Endothelial cell of umbilical vein (primary cell): ENCODE data around the gene THSD4. TPM values are rescaled to one million over a fixed set of nuclear protein-coding genes. Genes with fewer than 3 reads are reported as not detected.

Source experiments
- BruUV-seq: library from RNA; stranded (reverse); fragments of 400-500 nt; replicated peaks from 2 replicates; lab custom pipeline; 2021; lab: Mats Ljungman, UMichigan
- CTCF ChIA-PET: fragments of 300-600, 350-600 bp; sonication (Branson Sonifier 250); formaldehyde crosslinking; loops from one replicate; lab custom pipeline; 2021; ENCODE audit warnings: antibody characterized with exemption, inconsistent platforms; lab: Charles Lee
- POLR2A ChIA-PET: fragments of 300-600, 350-600 bp; sonication (Branson Sonifier 250); formaldehyde crosslinking; loops from one replicate; lab custom pipeline; 2021; ENCODE audit warnings: antibody characterized with exemption, inconsistent platforms; lab: Charles Lee
- DNase-seq: peaks from one replicate; pipeline ENCODE4 v3.0.0-alpha.2; 2011; ENCODE audit warnings: low read depth, low spot score
- FAIRE-seq: peaks from 2 replicates; lab custom pipeline; 2011; peaks lifted over from hg19 to GRCh38; lab: Jason Lieb, UNC
- H2AFZ ChIP-seq: 2 replicates; pipeline ENCODE4 v1.6.0; 2012; ENCODE audit warnings: low read depth, low read length, control low read depth, inconsistent platforms
- H3K27ac ChIP-seq: 2 replicates; pipeline ENCODE4 v1.5.1; 2011; ENCODE audit warnings: low read depth, mild to moderate bottlenecking, control low read depth, low read length, moderate library complexity; ENCODE audit not compliant: insufficient read depth
- H3K27me3 ChIP-seq, 2 experiments: 2 replicates each; pipeline versions ENCODE4 v1.6.0 to v1.6.1; 2011; ENCODE audit warnings: low read length in 2 of 2, mixed read lengths in 1 of 2; ENCODE audit not compliant: control insufficient read depth in 2 of 2, insufficient read depth in 2 of 2
- H3K36me3 ChIP-seq, 2 experiments: 2 replicates in 1 of 2; 3 replicates in 1 of 2; pipeline ENCODE4 v1.5.1; 2011; ENCODE audit warnings: low read length in 2 of 2, mild to moderate bottlenecking in 1 of 2, moderate library complexity in 1 of 2; ENCODE audit not compliant: control insufficient read depth in 2 of 2, insufficient read depth in 2 of 2; ENCODE audit errors: extremely low read depth in 1 of 2
- H3K4me1 ChIP-seq: 3 replicates; pipeline ENCODE4 v1.5.1; 2011; ENCODE audit warnings: mild to moderate bottlenecking, low read length; ENCODE audit not compliant: control insufficient read depth, insufficient read depth; ENCODE audit errors: extremely low read depth
- H3K4me2 ChIP-seq: 2 replicates; pipeline ENCODE4 v1.6.1; 2011; ENCODE audit warnings: low read length, control low read depth, mixed read lengths; ENCODE audit not compliant: insufficient read depth
- H3K4me3 ChIP-seq, 3 experiments: fragments of 200-600 bp in 1 of 3; sonication (generic), shearing (Covaris generic) in 1 of 3; replicated peaks in 1 of 3; 2 replicates each; pipeline ENCODE4 v1.5.1; 2011 to 2016; ENCODE audit warnings: control low read depth in 3 of 3, low read length in 3 of 3, mild to moderate bottlenecking in 2 of 3, inconsistent platforms in 1 of 3, low read depth in 1 of 3, moderate library complexity in 1 of 3; ENCODE audit not compliant: insufficient read depth in 1 of 3
- H3K79me2 ChIP-seq: 2 replicates; pipeline ENCODE4 v1.6.0; 2012; ENCODE audit warnings: low read length, inconsistent platforms; ENCODE audit not compliant: control insufficient read depth, insufficient read depth
- H3K9ac ChIP-seq: replicated peaks from 2 replicates; pipeline ENCODE3; 2011; ENCODE audit warnings: low read length, control low read depth; ENCODE audit not compliant: insufficient read depth; ENCODE audit errors: extremely low read depth
- H3K9me1 ChIP-seq: replicated peaks from 3 replicates; pipeline ENCODE4 v1.6.0; 2011; ENCODE audit warnings: mild to moderate bottlenecking, low read length; ENCODE audit not compliant: control insufficient read depth, insufficient read depth; ENCODE audit errors: extremely low read depth
- H3K9me3 ChIP-seq: replicated peaks from 2 replicates; pipeline ENCODE4 v1.5.1; 2012; ENCODE audit warnings: low read length, inconsistent platforms; ENCODE audit not compliant: control insufficient read depth, insufficient read depth
- H4K20me1 ChIP-seq: replicated peaks from 2 replicates; pipeline ENCODE3; 2011; ENCODE audit warnings: mild to moderate bottlenecking, low read length; ENCODE audit not compliant: control insufficient read depth, insufficient read depth; ENCODE audit errors: extremely low read depth
- EZH2 ChIP-seq: IDR thresholded peaks from 2 replicates; pipeline ENCODE4 v1.6.1; 2012; ENCODE audit warnings: borderline replicate concordance, low read depth, mild to moderate bottlenecking, moderate library complexity, low read length, inconsistent platforms; ENCODE audit not compliant: severe bottlenecking
- FOS ChIP-seq: IDR thresholded peaks from 2 replicates; pipeline ENCODE4 v1.6.1; 2011; ENCODE audit warnings: mild to moderate bottlenecking, low read length, moderate library complexity, borderline replicate concordance; ENCODE audit not compliant: insufficient read depth
- GATA2 ChIP-seq: IDR thresholded peaks from 2 replicates; pipeline ENCODE4 v1.7.0; 2011; ENCODE audit warnings: low read depth, mild to moderate bottlenecking, moderate library complexity, mixed read lengths, low read length; ENCODE audit not compliant: insufficient read length, insufficient read depth
- JUN ChIP-seq: IDR thresholded peaks from 2 replicates; pipeline ENCODE4 v1.6.1; 2011; ENCODE audit warnings: borderline replicate concordance, low read depth; ENCODE audit not compliant: insufficient read length, insufficient read depth
- MAX ChIP-seq: IDR thresholded peaks from 2 replicates; pipeline ENCODE4 v1.6.1; 2011; ENCODE audit not compliant: insufficient read depth, insufficient read length
- MYC ChIP-seq: IDR thresholded peaks from one replicate; pipeline ENCODE4 v1.6.1; 2011; ENCODE audit warnings: mild to moderate bottlenecking, low read depth, low read length
- POLR2A ChIP-seq: IDR thresholded peaks from 2 replicates; pipeline ENCODE4 v1.6.1; 2012; ENCODE audit warnings: low read depth, mild to moderate bottlenecking, control low read depth, low read length
- POLR2AphosphoS5 ChIP-seq: IDR thresholded peaks from 2 replicates; pipeline ENCODE4 v1.6.1; 2012; ENCODE audit warnings: low read depth, mild to moderate bottlenecking, control low read depth, low read length, moderate library complexity; ENCODE audit not compliant: insufficient read depth
- dilution Hi-C: fragments of 300-500 bp; cut with MboI; formaldehyde crosslinking; loops from one replicate; pipeline ENCODE4 v1.15.0; 2019; ENCODE audit warnings: low sequenced_read_pairs; ENCODE audit not compliant: extremely low pct_ligation_motif_present
- intact Hi-C: fragments of 100-400 bp; cut with micrococcal nuclease; formaldehyde crosslinking; loops from one replicate; pipeline ENCODE4 v1.10.0; 2022
- polyA plus RNA-seq, 4 experiments: library from polyadenylated mRNA; depleted of rRNA in 3 of 4; stranded (reverse) in 3 of 4; unstranded in 1 of 4; fragments of >200 nt; gene quantifications; 2 replicates each; pipeline versions ENCODE4 v1.2.1 to v1.2.3, GENCODE V29; 2011 to 2012; ENCODE audit warnings: missing spikeins in 1 of 4
- total RNA-seq: library from RNA; stranded (reverse); gene quantifications from 2 replicates; pipeline ENCODE4 v1.2.3, GENCODE V29; 2021
- TF ChIP-seq, protein P1 (sequence below), 2 donors: IDR thresholded peaks; 1 replicate in 1 of 2; 2 replicates in 1 of 2; pipeline ENCODE4 v1.5.1; 2011; ENCODE audit warnings: low read length in 2 of 2, mild to moderate bottlenecking in 2 of 2, moderate library complexity in 2 of 2, control low read depth in 1 of 2, inconsistent platforms in 1 of 2, low read depth in 1 of 2; ENCODE audit not compliant: insufficient read depth in 1 of 2; ENCODE audit errors: extremely low read depth in 1 of 2

THSD4 gene
- total and polyA plus RNA-seq, 2 donors (not counting 3 experiments of a cell fraction or from before 2014, with no cell fraction given), result 9.9 to 25.4 TPM

- POLR2A ChIA-PET, result no interaction called here
These were observed 71.8 kb downstream of the THSD4 start for GRCh38 chr15:71187078-71187477.

DNA sequence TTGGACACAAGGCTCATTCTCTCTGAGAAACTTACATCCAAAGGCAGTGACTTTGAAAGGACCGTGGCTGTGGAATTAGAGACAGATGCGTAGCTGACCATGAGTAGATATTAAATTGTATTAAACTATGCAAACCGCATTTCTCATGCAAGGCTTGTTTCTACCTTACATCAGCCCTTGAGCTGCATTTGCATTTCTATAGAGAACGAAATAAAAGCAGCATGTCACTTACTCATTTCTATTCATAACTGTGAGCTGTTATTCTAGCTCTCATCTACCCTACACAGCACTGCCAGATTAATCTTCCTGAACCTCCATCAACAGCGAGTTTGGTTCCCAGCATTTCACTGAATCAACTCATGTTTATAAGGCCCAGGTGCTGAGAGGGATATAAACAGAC, 72.3 kb downstream of the THSD4 start:
- CTCF ChIA-PET, result interaction anchor here (1.2 kb wide), 1 partner anchor 9 kb away, joined by 6 read pairs; no protein-coding TSS in a partner anchor

More at GRCh38 chr15:71187078-71187477, 71.8 kb downstream of the THSD4 start:
- H3K27me3 ChIP-seq, result no peaks in the 10 kb centered on the region
- no peaks in the 10 kb centered on the region for H3K9me3 ChIP-seq
- TF ChIP-seq POLR2A (no peak), GATA2 (no peak), FOS (no peak), JUN (no peak)
- no peaks in the 10 kb centered on the region for H3K36me3 ChIP-seq
- H3K9me1 ChIP-seq, result no peaks in the 10 kb centered on the region
- BruUV-seq, result no TSS peak
- no peaks in the 10 kb centered on the region for H3K4me1 ChIP-seq
- no peak overlapping the region for H3K9ac ChIP-seq
- no peaks in the 10 kb centered on the region for H4K20me1 ChIP-seq
- no peak overlapping the region for H3K4me3 ChIP-seq
- no peak overlapping the region for H3K4me2 ChIP-seq
- DNase-seq (no peak), FAIRE-seq (no peak)
- intact Hi-C loops, result no loop called here
- H2AFZ ChIP-seq, result no peak overlapping the region
- H3K79me2 ChIP-seq, result no peaks in the 10 kb centered on the region
- CTCF ChIA-PET, result interaction anchor here (1.2 kb wide), 1 partner anchor 9 kb away, joined by 6 read pairs; no protein-coding TSS in a partner anchor
- H3K27ac ChIP-seq, result no peak overlapping the region
- dilution Hi-C loops, result no loop called here

More for the DNA sequence above, 72.3 kb downstream of the THSD4 start:
- FAIRE-seq (no peak), DNase-seq (no peak)
- no peaks in the 10 kb centered on the region for H3K4me1 ChIP-seq
- no peaks in the 10 kb centered on the region for H3K36me3 ChIP-seq
- no peak overlapping the region for H3K9ac ChIP-seq
- dilution Hi-C loops (no loop called here), intact Hi-C loops (no loop called here)
- H2AFZ ChIP-seq, result no peak overlapping the region
- H3K79me2 ChIP-seq, result no peaks in the 10 kb centered on the region
- H4K20me1 ChIP-seq, result no peaks in the 10 kb centered on the region
- POLR2A ChIA-PET, result no interaction called here
- no peak overlapping the region for H3K4me2 ChIP-seq
- no peaks in the 10 kb centered on the region for H3K9me3 ChIP-seq
- no peak overlapping the region for H3K4me3 ChIP-seq
- H3K9me1 ChIP-seq, result no peaks in the 10 kb centered on the region
- H3K27ac ChIP-seq, result no peak overlapping the region
- BruUV-seq, result no TSS peak
- no peak for TF ChIP-seq EZH2
- TF ChIP-seq MAX, result no peak
- TF ChIP-seq POLR2A, result no peak
- no peak for TF ChIP-seq JUN
- TF ChIP-seq POLR2AphosphoS5, result no peak
- TF ChIP-seq FOS, result no peak
- TF ChIP-seq, protein P1, sequence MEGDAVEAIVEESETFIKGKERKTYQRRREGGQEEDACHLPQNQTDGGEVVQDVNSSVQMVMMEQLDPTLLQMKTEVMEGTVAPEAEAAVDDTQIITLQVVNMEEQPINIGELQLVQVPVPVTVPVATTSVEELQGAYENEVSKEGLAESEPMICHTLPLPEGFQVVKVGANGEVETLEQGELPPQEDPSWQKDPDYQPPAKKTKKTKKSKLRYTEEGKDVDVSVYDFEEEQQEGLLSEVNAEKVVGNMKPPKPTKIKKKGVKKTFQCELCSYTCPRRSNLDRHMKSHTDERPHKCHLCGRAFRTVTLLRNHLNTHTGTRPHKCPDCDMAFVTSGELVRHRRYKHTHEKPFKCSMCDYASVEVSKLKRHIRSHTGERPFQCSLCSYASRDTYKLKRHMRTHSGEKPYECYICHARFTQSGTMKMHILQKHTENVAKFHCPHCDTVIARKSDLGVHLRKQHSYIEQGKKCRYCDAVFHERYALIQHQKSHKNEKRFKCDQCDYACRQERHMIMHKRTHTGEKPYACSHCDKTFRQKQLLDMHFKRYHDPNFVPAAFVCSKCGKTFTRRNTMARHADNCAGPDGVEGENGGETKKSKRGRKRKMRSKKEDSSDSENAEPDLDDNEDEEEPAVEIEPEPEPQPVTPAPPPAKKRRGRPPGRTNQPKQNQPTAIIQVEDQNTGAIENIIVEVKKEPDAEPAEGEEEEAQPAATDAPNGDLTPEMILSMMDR (IDR thresholded peaks at IDR 0.05; ENCODE audit: extremely low read depth in 1 of 2, insufficient read depth in 1 of 2, low read depth in 1 of 2, low read length in 2 of 2), result no peak
- no peak for TF ChIP-seq GATA2
- no peak for TF ChIP-seq MYC
- H3K27me3 ChIP-seq, result no peaks in the 10 kb centered on the region
